DMS 273 (cell line): ENCODE measurements around the gene FAM78A.
"Not testable (repeated sequence)": the region's sequence is repeated elsewhere in the genome, so short reads cannot be mapped to it uniquely, and the experiment has no call there.

ENCODE experiments used
- DNase-seq: peaks from one replicate; lab custom pipeline; 2025; ENCODE audit not compliant: unreplicated experiment; lab: John Stamatoyannopoulos, UW

Gene FAM78A

DNA sequence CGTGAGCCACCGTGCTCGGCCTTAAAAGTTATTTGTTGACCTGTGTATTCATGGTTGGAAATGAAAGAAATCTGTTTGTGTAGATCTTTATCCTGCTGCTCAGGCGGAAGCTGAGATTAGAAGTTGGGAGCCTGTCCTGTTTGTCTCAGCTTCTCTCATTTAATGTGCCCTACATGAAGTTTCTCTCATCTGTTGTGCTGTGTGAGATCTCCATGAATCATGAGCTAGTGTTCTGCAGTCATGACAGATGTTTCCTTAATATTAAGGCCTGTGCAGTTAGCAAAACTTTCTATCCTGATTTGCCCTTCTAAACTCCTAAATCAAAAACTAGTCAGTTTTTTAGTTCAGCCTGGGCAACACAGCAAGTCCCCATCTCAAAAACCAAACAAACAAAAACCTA lies 59.5 kb downstream of the FAM78A start:
- DNase-seq: no peak

DNA sequence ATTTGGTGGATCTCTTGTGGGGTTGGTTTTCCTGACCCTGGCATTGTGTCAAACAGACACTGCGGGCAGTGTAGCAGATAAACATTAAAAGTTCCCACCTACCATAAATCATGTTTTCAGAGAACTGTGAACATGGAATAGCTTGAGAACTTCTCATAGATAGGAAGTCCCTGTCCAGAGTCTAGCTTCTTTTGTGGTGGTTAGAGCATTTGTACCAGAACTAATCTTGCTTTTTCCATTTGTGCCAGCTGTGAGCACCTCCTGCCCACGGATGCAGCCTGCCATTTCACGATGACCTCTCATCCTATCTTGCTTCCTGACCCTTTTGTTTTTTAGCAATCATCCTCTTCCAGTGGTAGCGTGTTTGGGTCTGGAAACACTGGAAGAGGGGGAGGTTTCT lies 61.4 kb downstream of the FAM78A start:
- no peak for DNase-seq

DNA sequence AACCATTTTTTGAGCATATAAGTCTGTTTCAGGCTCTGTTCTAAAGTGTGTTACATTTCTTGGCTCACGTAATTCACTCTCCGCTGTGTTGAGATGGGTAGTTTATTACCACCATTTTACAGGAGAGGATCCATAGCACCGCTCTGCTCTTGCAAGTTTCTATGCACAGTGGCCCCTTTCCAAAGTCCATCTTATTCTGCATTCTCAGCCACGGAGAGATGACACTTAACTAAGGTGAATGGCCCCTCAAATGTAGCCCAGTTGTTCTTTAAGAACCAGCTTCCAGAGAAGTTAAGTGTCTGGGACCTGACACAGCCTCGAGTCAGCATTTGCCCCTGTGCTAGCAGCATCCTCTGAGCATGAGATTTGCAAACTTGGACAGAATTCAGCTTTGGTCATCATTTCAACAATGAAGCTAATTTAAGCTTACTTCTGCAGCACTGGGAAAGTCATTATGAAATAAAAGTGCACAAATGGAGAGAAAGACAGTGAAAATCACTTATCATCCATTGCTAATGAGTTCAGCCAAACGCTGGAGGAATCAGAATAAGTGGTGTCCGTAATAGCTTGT lies 61.9 kb downstream of the FAM78A start:
- DNase-seq: no peak

GRCh38 chr9:131211920-131212319 lies 64.4 kb downstream of the FAM78A start:
- DNase-seq: not testable (repeated sequence)
